22Rv1 (cell line): ENCODE results near the gene CTNNA3.

Source experiments
- ZFX ChIP-seq: fragments of 450-650 bp; IDR thresholded peaks from 2 replicates; pipeline ENCODE4 v1.6.1; 2017; ENCODE audit warnings: antibody characterized with exemption, borderline replicate concordance
- TF ChIP-seq, protein P1 (sequence below): fragments of 450-650 bp; IDR thresholded peaks from 2 replicates; pipeline ENCODE4 v1.5.1; 2017; ENCODE audit warnings: mild to moderate bottlenecking

DNA sequence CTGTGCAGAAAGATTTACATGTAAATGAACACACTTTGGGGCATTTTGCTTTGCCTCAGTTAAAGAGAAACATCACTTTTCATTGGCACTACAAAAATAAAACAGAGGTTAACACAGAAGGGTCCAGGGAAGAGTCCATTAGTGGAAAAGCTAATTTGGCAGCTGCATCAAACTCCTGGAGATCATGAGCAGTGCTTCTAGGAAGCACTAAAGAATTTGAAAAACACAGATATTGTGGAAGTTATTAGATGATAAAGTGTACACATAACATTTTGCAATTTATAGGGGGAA is 608.9 kb downstream of the CTNNA3 start:
- TF ChIP-seq, protein P1, sequence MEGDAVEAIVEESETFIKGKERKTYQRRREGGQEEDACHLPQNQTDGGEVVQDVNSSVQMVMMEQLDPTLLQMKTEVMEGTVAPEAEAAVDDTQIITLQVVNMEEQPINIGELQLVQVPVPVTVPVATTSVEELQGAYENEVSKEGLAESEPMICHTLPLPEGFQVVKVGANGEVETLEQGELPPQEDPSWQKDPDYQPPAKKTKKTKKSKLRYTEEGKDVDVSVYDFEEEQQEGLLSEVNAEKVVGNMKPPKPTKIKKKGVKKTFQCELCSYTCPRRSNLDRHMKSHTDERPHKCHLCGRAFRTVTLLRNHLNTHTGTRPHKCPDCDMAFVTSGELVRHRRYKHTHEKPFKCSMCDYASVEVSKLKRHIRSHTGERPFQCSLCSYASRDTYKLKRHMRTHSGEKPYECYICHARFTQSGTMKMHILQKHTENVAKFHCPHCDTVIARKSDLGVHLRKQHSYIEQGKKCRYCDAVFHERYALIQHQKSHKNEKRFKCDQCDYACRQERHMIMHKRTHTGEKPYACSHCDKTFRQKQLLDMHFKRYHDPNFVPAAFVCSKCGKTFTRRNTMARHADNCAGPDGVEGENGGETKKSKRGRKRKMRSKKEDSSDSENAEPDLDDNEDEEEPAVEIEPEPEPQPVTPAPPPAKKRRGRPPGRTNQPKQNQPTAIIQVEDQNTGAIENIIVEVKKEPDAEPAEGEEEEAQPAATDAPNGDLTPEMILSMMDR: no peak
- no peak for TF ChIP-seq ZFX
